Large intestine (tissue), 3 donors: ENCODE results near the gene SLC26A9. TPM values are rescaled to one million over a fixed set of nuclear protein-coding genes. Genes with fewer than 3 reads are reported as not detected.

ENCODE experiments used
- DNase-seq, 2 donors: peaks; one replicate each; pipeline versions ENCODE4 v3.0.0 to v3.0.0-alpha.2; 2013
- H3K27ac ChIP-seq: one replicate; pipeline ENCODE4 v1.5.1; 2013; ENCODE audit warnings: low read length
- H3K27me3 ChIP-seq: 2 replicates; pipeline ENCODE4 v1.6.1; 2013; ENCODE audit warnings: low read length; ENCODE audit not compliant: control insufficient read depth, insufficient read depth
- H3K36me3 ChIP-seq: 2 replicates; pipeline ENCODE4 v1.6.1; 2013; ENCODE audit warnings: low read length; ENCODE audit not compliant: control insufficient read depth, insufficient read depth
- H3K4me1 ChIP-seq: one replicate; pipeline ENCODE4 v1.6.1; 2013; ENCODE audit warnings: low read length; ENCODE audit not compliant: control insufficient read depth, insufficient read depth
- H3K4me3 ChIP-seq: one replicate; pipeline ENCODE4 v1.5.1; 2013; ENCODE audit warnings: low read length
- H3K9me3 ChIP-seq: one replicate; pipeline ENCODE4 v1.6.1; 2013; ENCODE audit warnings: mild to moderate bottlenecking, low read depth, low read length, moderate library complexity; ENCODE audit not compliant: control insufficient read depth
- whole genome bisulfite sequencing: methylation state at CpG from one replicate; pipeline ENCODE4 v1.1.5; 2013; ENCODE audit warnings: low lambda C conversion rate; ENCODE audit not compliant: insufficient coverage; 5-methylcytosine and 5-hydroxymethylcytosine counted together
- polyA plus RNA-seq: library from polyadenylated mRNA; unstranded; fragments of 120-200 nt; gene quantifications from one replicate; pipeline ENCODE4 v1.2.1, GENCODE V29; 2013

The SLC26A9 gene
- polyA plus RNA-seq, 1 donor: 0.03 TPM

DNA sequence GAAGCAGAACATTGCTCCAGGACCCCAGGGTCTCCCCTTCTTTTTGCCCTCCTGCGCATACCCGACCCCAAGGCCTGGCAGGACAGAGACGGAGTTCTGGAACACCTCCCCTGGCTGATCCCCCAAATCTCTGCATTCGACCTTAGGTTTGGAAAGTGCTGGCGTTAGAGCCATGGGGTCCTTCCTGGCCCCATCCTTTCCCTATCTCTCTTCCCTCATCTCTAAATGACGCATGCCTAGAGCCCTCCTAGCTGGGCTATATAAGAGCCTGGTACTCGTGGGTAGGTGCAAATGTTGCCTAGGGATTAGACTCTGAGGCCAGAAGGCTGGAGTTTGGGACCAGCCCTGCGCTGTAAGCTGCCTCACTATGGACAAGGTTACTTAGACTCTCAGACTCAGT is 16.6 kb downstream of the SLC26A9 start:
- no peaks in the 10 kb centered on the region for H3K36me3 ChIP-seq
- DNase-seq: no peak
- H3K27ac ChIP-seq: no peak overlapping the region
- no peaks in the 10 kb centered on the region for H3K9me3 ChIP-seq
- H3K4me3 ChIP-seq: no peak overlapping the region
- peaks cover 6% of the 10 kb centered on the region for H3K27me3 ChIP-seq
- WGBS: no CpG with 5 or more reads among the region's 8 CpGs
- H3K4me1 ChIP-seq: no peaks in the 10 kb centered on the region

DNA sequence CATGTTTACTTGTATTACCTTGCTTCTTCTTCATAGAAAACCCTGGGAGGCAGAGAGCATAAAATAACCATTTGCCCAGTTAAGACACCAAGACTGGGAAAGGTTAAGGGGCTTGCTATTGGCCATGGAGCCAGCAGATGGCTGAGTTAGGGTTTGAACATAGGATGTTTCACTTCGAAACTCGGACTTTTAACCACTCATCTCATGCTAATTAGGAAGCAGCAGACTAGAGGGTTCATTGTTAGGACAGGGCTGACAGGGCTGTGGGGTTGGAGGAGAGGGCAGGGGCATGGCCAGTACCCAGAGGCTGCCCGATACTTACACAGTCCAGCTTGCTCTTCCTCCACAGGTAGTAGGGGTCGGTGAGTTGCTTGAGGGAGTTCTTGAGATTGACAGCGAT is 17.0 kb downstream of the SLC26A9 start:
- H3K27me3 ChIP-seq: peaks cover 6% of the 10 kb centered on the region
- H3K4me3 ChIP-seq: no peak overlapping the region
- no peaks in the 10 kb centered on the region for H3K36me3 ChIP-seq
- no peaks in the 10 kb centered on the region for H3K4me1 ChIP-seq
- H3K27ac ChIP-seq: no peak overlapping the region
- no CpG with 5 or more reads among the region's 5 CpGs for WGBS
- no peaks in the 10 kb centered on the region for H3K9me3 ChIP-seq
- DNase-seq: no peak

DNA sequence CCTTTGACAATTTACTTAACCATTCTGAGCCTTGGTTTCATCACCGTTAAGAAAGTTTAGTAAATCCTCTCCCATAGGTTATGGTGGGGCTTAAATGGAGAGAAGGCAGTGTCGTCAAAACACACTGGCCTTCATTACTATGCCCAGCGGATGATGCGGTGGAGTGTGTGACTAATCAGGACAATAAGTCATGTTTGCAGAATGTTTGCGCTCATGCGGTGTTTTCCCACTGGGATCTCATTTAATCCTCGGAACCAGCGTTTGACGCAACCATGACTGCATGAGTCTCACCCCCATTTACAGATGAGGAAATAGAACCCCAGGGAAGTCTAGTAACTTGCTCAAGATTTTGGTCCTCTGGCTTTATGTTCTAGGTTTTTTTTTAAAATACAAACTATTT is 17.5 kb downstream of the SLC26A9 start:
- no peak for DNase-seq
- Histone ChIP-seq H3K4me3 (no peak overlapping the region), H3K4me1 (no peaks in the 10 kb centered on the region), H3K27me3 (peaks cover 6% of the 10 kb centered on the region), H3K9me3 (no peaks in the 10 kb centered on the region), H3K27ac (no peak overlapping the region), H3K36me3 (no peaks in the 10 kb centered on the region)
- no CpG with 5 or more reads among the region's 9 CpGs for WGBS

GRCh38 chr1:205924460-205924790 is 18.8 kb downstream of the SLC26A9 start:
- Histone ChIP-seq H3K9me3 (no peaks in the 10 kb centered on the region), H3K4me3 (no peak overlapping the region), H3K4me1 (no peaks in the 10 kb centered on the region), H3K36me3 (no peaks in the 10 kb centered on the region), H3K27me3 (no peaks in the 10 kb centered on the region), H3K27ac (no peak overlapping the region)
- DNase-seq: no peak

DNA sequence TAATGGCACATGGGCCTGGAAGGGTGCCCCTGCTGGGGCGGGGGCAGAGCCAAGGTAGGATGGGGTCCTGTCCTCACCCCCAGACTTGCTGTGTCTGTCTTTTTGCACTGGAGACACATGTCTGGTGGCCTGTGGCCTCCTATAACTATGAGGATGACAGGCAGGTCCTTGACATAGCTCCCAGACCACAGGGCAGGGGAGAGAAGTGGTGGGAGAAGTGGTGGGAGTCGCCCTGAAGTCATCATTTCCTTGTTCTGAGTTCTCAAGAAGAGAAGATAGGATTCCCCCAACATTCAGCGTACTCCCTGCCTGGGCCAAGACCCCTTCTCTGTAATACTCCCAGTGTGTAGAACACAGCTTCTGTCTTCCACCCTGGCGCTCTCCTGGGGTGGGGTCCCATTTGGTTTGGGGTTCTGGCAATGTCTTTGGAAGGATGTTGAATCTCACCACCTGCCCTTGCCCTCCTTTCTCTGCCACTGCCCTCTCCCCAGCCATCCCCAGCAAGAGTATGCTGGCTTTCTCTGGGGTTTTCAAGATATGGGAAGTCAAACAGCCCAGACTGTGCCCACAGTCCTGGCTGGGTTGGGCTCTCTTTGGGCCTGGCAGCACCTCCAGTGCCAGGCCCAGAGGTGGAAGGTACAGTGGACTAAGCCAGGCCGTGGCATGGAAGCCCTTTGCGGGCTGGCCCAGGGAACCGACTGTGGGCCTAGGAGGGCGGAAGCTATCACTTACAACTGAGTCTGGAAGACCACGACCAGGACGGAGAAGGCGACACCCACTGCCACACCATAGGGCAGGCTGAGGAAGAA is 19.4 kb downstream of the SLC26A9 start:
- DNase-seq: no peak
- H3K4me1 ChIP-seq: no peaks in the 10 kb centered on the region
- no peaks in the 10 kb centered on the region for H3K9me3 ChIP-seq
- H3K36me3 ChIP-seq: no peaks in the 10 kb centered on the region
- WGBS: no CpG with 5 or more reads among the region's 11 CpGs
- no peaks in the 10 kb centered on the region for H3K27me3 ChIP-seq
- H3K4me3 ChIP-seq: no peak overlapping the region
- no peak overlapping the region for H3K27ac ChIP-seq

DNA sequence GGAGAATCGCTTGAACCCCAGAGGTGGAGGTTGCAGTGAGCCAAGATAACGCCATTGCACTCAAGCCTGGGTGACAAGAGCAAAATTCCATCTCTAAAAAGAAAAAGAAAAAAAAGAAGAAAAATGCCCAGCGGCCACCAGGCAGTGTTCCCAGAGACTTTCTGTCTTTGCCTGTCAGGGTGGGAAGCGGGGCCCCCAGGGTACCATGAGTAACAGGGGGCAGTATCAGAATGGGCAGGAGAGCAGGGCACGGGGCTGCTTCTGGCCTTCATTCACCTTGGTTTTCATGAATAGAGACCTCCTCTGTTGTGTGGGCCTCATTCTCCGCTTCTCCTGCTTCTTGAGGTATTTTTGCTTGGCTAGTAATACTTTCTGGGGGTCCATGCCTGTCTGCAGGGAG is 20.4 kb downstream of the SLC26A9 start:
- Histone ChIP-seq H3K27ac (no peak overlapping the region), H3K4me1 (no peaks in the 10 kb centered on the region), H3K36me3 (no peaks in the 10 kb centered on the region), H3K4me3 (no peak overlapping the region), H3K9me3 (no peaks in the 10 kb centered on the region), H3K27me3 (no peaks in the 10 kb centered on the region)
- no peak for DNase-seq
- WGBS: 100% methylated on average over 1 of the region's 6 CpGs

DNA sequence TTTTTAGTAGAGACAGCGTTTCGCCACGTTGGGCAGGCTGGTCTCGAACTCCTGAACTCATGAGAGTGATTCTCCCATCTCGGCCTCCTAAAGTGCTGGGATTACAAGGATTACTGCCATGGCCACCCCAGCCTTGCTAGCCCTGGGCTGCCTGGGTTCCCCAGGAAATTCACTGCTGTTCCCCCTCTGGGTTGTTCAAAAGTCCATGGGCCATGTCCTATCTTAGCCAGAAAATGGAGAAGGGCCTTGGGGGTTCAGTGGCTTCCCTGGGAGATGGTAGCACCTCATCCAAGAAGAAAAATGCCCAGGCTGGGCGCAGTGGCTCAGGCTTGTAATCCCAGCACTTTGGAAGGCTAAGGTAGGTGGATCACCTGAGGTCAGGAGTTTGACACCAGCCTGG is 20.9 kb downstream of the SLC26A9 start:
- no peaks in the 10 kb centered on the region for H3K9me3 ChIP-seq
- WGBS: no CpG with 5 or more reads among the region's 6 CpGs
- no peak overlapping the region for H3K27ac ChIP-seq
- no peaks in the 10 kb centered on the region for H3K4me1 ChIP-seq
- no peak overlapping the region for H3K4me3 ChIP-seq
- DNase-seq: no peak
- H3K36me3 ChIP-seq: no peaks in the 10 kb centered on the region
- H3K27me3 ChIP-seq: no peaks in the 10 kb centered on the region

GRCh38 chr1:205921570-205921909 is 21.7 kb downstream of the SLC26A9 start:
- Histone ChIP-seq H3K27ac (no peak overlapping the region), H3K4me1 (no peaks in the 10 kb centered on the region), H3K27me3 (no peaks in the 10 kb centered on the region), H3K9me3 (no peaks in the 10 kb centered on the region), H3K4me3 (no peak overlapping the region), H3K36me3 (no peaks in the 10 kb centered on the region)
- no peak for DNase-seq
- WGBS: 100% methylated on average over 1 of the region's 11 CpGs

DNA sequence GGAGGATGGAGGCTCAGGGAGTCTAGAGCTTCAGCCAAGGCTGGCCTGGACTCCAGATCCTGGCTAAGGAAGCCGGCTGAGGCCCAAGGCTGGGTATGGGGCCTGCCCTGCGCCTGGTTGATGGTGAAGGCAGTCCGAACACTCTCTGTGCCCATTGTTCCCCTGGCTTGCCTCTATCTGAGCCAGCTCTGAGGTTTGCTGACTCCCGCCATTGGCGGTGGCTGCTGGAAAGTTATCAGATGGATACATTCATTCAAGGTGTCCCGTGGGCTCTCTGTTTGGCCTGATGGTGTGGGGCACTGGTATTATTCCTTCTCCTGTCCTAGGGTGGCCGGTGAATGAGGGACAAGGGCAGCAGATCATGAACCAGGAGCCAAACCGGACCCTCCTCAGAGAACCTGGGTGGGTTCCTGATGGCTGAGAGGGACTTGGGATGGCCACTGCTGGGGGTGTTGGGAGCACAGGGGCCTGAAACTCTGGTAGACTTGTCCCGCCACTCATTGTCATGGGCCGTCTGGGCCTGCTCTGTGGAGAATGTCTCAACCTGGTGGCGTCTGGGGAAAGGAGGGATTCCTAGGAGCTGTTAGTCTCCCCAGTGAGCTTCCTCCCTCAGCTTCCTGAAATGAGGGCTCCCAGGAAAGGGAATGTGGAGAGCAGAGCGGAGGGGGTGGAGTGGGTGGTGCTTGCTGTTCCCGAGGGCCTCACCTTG is 22.2 kb downstream of the SLC26A9 start:
- WGBS: no CpG with 5 or more reads among the region's 13 CpGs
- Histone ChIP-seq H3K27ac (no peak overlapping the region), H3K9me3 (no peaks in the 10 kb centered on the region), H3K27me3 (no peaks in the 10 kb centered on the region), H3K36me3 (no peaks in the 10 kb centered on the region), H3K4me1 (no peaks in the 10 kb centered on the region), H3K4me3 (no peak overlapping the region)
- DNase-seq: no peak

GRCh38 chr1:205920159-205920558 is 23.1 kb downstream of the SLC26A9 start:
- Histone ChIP-seq H3K27me3 (no peaks in the 10 kb centered on the region), H3K9me3 (no peaks in the 10 kb centered on the region), H3K36me3 (no peaks in the 10 kb centered on the region), H3K4me3 (no peak overlapping the region), H3K27ac (no peak overlapping the region), H3K4me1 (no peaks in the 10 kb centered on the region)
- 100% methylated on average over 2 of the region's 7 CpGs for WGBS
- DNase-seq: no peak
